Brain pericyte (primary cell): ENCODE measurements around the gene SPRN.

ENCODE experiments used
- DNase-seq: peaks from one replicate; pipeline ENCODE4 v3.0.0-alpha.2; 2012; ENCODE audit warnings: low read depth, low spot score

The SPRN gene

DNA sequence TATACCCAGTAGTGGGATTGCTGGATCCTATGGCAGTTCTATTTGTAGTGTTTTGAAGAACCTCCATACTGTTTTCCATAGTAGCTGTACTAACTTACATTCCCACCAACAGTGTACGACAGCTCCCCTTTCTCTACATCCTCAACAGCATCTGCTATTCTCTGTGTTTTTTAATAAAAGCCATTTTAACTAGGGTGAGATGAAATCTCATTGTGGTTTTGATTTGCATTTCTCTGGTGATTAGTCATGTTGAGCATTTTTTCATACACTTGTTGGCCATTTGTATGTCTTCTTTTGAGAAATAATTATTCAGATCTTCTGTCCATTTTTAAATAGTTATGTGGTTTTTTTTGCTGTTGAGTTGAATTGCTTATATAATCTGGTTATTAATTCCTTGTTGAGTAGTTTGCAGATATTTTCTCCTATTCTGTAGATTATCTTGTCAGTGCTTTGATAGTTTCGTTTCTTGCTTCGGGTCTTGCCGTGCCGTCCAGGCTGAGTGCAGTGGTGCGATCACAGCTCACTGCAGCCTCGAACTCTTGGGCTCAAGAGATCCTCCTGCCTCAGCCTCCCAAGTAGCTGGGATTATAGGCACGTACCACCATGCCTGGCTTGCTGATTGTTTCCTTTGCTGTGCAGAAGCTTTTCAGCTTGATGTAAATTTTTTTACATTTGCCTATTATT lies 18.4 kb downstream of the SPRN start:
- DNase-seq = no peak

DNA sequence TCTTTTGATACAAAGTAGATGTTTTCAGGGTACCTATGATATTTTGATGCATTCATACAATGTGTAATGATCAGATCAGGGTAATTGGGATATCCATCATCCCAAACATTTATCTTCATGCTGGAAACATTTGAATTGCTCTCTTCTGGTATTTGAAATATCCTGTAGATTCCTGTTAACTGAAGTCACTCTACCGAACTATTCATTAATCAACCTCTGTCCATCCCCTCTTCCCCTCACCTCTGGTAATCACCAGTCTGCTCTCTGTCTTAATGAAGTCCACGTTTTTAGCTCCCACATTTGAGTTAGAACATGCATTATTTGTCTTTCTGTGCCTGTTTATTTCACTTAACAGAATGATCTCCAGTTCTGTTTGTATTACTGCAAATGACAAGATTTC lies 19.2 kb downstream of the SPRN start:
- no peak for DNase-seq

DNA sequence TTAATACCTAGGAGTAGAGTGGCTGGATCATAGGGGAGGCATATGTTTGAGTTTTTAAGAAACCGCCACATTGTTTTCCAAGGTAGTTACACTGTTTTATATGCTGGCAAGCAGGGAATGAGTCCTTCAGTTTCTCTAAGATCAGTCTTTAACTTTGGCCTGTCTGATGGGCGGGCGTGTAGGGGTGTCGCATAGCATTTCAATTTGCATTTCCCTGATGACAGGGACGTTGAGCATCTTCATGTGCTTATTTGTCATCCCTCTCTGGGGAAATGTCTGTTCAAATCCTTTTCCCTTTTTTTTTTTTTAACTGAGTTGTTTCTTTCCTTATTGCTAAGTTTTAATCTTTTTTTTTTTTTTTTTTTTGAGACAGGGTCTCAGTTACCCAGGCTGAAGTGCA lies 20.6 kb downstream of the SPRN start:
- DNase-seq = no peak

DNA sequence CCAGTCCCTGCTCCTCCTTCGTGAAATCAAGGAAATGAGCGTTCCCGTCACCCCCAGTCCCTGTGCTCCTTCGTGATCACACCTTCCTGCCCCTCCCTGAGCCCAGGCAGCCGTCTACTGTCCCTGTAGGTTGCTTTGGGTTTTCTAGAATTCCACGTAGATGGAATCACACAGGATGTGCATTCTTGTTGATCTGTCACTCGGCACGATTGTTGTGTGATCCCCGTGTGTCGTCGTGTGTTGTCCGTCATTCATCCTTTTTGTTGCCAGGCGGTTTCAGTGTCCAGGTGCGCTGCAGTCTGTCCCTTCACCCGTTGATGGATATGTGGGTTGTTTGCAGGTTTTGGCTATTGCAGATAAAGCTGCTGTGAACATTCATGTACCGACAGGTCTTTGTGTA lies 21.1 kb downstream of the SPRN start:
- DNase-seq = no peak

DNA sequence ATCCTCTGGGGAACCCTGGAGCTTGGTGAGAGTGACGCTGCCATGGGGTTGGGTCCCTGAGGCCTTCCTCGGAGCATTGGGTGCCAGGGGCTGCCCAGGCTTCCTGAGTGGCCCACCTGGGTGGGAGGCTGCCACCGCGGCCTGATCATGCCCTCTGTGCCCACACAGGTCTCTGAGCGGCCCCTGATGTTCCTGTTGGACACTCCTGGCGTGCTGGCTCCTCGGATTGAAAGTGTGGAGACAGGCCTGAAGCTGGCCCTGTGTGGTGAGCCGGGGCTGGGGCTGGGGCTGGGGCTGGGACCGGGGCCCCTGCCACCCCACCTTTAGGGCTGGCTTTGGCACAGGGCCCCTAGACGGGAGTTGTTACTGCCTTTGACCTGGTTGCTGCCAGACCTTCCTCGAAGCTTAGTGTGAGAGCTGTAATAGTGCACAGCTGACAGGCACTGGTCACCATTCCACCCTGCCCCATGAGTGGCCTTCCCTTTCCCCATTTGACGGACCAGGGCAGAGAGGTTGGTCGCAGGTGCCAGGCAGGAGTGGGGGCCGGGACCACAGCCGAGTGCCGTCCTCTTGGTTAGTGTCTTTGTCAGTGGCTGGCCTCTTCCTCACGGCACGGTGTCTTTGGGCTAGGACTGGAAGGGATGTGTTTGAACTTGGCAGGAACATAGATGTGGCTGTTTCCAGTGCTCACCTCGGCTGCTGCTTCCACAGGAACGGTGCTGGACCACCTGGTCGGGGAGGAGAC lies 22.3 kb downstream of the SPRN start:
- no peak for DNase-seq

DNA sequence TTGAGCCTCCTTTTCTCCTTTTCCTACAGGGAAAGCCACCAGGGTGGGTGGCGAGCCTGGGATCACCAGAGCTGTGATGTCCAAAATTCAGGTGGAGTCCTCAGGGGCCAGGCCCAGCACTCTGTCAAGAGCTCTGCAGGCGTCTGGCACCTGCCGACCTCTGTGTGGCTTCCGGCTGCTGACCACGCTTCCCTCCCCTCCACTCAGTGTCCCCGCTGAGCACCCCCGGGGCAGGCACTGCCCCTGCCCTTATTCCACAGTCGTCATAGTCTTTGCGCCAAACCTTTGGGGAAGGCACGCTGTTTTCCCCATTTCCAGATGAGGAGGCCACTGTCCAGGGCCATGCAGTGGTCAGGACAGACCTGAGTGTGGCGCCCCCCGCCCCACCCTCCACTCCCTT lies 22.9 kb downstream of the SPRN start:
- DNase-seq = no peak

DNA sequence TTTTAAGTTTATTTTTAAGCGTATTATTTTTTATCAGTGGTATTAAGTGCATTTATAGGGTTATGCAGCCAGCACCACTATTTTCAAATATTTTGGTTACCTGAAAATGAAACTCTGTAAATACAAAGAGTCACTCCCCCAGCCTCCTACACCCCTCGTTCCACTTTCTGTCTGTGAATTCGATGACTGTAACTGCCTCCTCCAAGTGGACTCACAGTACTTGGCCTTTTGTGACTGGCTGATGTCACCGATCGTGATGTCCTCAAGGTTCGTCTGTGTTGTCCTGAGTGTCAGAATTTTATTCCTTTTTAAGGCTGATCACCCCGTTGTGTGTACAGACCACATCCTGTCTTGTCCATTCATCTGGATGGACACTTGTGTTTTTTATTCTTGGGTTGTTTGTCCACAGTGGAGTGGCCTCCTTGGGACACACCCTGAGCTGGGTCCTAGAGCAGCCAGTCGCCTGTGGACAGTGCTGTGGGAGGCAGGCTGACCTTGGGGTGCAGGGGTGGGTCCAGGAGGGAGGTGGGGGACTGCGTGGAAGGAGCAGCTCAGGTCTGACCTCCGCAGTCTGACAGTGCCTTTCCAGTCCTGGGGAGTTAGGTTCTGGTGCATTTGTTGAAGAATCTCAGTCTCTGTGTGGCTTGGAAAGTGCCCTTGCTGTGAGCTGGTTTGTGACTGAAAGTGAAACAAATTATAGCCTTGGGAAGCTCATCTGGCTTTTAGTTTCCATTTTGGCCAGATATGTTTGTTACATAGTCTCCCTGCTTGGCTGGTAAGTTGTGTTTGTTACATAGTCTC lies 23.6 kb downstream of the SPRN start:
- no peak for DNase-seq

DNA sequence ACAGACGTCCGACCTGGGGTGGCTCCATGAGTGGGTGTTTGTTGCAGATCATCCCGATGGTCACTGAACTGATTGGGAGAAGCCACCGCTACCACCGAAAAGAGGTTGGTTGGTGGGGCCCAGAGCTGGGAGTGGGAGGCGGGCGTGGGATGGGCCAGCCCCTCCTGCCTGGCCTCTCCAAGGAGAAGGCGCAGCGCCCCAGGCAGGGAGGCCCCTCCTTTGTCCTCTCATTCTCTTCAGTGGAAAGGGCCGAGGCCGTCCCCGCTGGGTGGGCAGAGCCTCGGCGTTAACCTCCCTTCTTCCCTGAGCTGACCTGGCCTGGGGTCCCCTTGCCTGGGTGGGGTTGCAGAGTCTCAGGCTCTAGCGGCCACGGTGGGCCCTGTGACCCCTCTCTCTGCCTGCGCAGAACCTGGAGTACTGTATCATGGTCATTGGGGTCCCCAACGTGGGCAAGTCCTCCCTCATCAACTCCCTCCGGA lies 25.3 kb downstream of the SPRN start:
- DNase-seq = no peak

DNA sequence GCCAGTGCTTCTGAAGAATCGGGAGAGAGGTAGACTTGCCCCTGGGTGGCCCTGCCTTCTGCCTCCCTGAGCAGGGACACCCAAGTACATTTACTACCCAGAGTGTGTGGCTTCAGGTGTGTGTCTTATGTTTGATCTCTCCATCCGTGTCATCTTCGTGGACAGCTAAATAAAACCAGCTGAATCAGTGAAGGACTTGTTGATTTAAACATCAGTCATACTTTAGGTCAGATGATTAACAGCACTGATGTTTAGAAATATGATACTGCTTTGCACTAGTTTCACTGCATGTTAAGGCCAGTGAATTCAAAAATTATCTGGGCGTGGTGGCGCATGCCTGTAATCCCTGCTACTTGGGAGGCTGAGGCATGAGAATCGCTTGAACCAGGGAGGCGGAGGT lies 26.5 kb downstream of the SPRN start:
- no peak for DNase-seq

DNA sequence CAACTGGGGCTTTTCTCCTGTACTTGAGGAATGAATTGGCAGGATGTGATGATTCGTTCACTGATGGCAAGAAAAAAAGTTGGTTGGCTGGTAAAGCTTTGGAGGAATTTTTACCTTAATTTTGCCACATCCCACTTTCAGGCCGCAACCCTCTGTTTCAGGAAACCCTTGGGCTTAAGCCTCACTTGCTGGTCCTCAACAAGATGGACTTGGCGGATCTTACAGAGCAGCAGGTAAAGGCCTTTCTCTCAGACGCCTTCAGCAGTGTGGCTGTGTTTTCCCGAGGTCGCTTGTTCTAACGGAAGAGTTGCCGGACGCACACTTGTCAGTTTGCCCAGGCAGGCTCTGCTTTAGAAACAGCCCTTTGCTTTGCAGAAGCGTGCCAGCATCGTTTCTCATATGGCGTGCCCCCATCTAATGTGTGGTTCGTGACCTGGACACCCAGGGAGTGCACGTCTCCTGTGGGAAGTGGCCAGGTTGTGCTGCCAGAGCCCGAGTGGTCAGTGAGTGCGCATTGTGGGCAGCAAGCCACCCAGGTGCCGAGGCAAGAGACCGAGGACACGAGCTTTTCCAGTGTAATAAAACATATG lies 28.3 kb downstream of the SPRN start:
- DNase-seq = no peak

DNA sequence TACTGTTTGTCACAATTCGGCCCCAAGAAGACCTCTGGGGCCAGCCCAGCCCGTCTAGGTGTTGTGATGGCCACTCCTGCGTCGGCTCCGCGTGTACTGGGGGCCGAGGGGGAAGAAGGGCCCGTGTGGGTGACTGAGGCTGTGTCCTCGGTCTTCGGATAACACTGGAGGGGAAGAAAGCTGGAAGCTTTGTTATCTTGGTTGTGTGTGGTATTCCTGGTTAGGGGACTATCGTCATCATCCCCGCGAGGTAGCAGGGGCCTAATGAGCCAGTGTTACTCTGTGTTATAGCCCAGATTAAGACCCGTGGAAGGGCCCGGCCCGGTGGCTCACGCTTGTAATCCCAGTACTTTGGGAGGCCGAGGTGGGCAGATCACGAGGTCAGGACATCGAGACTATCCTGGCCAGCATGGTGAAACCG lies 29.6 kb downstream of the SPRN start:
- DNase-seq = no peak

DNA sequence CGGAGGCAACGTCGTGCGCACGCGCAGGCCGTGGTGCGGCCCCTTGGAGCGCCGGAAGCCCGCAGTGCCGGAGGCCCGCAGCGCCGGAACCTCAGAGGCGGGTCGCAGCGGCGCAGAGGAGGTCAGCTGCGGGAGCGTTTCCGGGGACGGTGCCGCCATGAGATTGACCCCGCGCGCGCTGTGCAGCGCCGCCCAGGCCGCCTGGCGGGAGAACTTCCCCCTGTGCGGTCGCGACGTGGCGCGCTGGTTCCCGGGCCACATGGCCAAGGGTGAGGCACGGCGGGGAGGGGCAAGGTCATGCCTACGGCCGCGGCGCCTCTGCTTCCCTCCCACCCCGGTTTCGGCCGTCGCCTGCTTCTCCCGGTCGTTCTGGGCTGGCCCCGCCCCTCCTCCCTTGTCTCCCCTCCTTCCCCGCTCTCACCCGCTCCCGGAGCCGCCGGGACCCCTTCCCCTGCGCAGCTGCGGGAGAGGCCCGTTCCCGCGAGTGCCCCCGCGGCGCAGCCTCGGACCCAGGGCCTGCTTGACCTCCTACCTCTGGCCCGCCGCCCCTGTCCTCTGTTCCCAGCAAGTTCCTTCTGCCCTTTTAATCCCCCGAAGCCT lies 30.3 kb downstream of the SPRN start, which contains the start of gene MTG1:
MTG1 (plus strand) TSS at position 94 of the 600 bp plus-strand sequence; CDS start at position 158, 64 bp downstream.
- peak; percentile 73 for DNase-seq

DNA sequence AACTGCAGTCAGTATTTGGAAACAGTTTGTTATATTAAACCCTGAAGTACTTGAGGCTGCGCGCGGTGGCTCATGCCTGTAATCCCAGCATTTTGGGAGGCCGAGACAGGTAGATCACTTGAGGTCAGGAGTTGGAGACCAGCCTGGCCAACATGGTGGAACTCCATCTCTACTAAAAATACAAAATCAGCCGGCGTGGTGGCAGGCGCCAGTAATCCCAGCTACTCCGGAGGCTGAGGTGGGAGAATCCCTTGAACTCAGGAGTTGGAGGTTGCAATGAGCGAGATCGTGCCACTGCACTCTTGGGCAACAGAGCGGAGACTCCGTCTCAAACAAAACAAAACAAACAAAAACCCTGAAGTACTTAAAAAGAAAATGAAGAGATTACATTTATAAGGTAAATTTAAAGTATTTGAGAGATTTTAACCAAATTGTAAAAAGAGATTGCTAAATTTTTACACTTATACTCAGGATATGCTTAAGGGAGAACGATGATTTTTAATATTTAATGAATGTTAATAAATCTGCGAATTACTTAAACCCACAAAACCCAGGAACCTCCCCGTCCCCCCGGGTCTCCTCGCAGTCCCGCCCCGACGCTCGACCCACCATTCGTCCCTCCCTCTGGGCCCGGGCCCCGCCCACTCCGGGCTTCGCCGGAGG lies 30.9 kb downstream of the SPRN start:
- DNase-seq = no peak

DNA sequence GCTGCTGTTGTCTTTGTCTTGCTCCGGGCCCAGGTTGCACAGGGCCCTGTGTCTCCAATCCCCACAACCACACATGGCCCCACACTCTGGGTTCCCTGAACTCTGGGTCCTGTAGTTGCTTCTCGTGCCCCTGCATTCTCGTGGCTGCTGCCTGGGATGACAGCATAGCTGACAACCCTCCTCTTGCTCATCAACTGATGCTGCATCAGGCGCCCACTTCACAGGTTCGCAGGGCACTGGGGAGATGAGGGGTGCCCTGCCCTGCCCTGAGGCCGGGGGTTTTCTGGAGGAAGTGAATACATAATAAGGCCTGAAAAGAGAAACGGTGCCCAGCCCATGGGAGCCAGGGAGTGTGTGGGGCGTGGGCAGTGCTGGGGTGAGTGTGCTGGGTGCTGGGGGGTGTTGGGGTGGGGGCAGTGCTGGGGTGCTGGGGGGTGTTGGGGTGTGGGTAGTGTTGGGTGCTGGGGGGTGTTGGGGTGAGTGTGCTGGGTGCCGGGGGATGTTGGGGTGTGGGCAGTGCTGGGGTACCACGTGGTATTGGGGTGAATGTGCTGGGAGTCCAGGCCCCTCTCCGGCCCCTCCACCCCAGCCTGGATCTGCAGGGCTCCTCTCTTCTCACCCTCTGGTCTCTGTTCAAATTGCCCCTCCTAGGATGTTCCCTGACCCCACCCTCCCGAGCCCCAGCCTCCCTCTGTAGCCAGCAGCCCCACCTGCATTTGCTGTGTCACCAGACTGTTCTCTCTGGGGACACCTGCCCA lies 32.5 kb downstream of the SPRN start:
- no peak for DNase-seq

DNA sequence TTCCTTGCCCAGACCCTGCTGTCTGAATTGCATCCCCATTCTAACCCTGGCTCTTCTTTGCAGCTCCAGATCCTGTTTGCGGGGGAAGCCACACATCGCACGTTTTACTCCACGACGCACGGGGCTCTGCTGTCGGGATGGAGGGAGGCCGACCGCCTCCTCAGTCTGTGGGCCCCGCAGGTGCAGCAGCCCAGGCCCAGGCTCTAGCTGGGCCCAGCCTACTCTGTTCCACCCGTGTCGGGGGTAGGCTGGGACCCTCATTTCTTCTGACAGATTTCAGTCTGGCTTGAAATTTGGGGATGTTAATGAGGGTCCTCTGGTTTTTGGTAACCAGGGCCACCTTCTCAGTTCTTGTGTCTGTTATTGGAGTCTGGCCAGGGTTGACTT lies 33.2 kb downstream of the SPRN start:
- DNase-seq = no peak

DNA sequence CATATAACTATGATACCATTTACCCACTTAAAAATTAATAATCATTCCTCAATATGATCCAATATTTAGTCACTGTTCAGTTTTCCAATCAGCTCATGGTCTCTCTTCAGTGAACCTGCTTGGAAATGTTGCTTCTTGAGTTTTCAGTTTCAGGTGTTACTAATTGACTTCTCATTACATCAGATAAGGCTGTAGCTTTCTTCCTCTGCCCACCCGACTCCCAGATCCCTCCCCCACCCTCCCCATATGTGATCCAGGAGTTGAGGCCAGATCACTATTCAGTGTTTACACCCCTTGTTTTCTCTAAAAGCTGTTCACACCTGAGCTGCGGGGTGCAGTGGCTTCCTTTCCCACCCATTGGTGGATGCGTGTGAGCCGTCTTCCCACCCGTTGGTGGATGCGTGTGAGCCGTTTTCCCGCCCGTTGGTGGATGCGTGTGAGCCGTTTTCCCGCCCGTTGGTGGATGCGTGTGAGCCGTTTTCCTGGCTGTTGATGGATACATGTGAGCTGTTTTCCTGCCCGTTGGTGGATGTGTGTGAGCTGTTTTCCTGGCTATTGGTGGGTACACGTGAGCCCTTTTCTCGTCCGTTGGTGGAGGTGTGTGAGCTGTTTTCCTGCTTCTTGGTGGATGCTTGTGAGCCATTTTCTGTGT lies 33.7 kb downstream of the SPRN start:
- DNase-seq = no peak

DNA sequence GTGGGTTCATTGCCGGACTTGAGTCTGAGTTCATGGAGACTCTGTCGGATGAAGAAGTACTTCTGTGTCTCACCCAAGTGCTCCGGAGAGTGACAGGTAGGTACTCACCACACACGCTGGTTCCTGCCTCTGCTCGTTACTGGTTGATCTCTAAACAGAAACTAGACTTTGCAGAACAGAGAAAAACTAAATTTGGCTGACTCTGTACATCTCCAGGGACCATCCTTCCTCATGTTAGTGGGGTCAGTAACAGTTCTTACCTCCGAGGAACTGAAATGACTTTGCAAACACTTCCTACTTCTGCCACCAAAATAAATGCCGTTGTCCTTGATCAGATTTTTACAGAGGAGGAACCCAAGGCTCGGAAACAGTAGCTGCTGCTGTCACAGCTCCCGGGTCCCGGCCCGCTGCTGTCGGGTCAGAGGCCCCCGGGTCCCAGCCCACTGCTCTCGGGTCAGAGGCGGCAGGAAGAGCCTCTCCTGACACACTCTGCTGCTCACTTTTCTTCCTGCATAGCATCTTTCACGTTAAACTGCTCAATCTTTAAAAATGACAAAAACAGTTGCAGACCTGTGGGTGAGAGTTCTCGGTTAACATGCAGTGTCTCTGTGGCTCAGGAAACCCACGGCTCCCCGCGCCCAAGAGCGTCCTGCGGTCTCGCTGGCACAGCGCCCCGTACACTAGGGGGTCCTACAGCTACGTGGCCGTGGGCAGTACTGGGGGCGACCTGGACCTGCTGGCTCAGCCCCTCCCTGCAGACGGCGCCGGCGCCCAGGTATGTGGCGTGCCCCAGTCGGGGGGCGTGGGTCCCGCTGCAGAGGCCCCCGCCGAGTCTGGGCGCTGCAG lies 35.2 kb downstream of the SPRN start:
- DNase-seq = no peak

DNA sequence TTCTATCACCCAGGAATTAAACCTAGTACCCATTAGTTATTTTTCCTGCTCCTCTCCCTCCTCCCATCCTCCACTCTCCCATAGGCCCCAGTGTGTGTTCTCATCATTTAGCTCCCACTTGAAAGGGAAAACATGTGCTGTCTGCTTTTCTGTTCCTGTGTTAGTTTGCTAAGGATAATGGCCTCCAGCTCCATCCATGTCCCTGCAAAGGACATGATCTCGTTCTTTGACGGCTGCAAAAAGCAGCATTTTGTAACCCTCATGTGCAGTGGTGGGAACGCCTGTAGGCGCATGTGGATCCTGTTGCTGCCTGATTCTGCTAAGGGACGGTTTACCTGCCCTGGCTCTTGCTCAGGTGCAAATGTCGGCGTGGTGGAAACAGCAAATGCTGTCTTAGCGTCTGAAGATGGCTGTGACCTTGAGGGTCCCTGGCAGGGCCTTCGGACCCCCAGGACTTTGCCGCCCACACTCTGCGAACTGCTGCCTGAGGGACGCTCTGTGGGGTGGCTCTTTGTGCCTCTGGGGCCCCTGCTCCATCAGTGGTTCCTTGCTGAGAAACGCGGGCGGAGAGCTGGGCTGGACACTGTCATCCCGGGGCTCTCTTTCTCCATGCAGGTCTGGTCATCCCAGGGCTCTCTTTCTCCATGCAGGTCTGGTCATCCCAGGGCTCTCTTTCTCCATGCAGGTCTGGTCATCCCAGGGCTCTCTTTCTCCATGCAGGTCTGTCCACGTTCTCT lies 36.0 kb downstream of the SPRN start:
- no peak for DNase-seq
